ENCODE results near the gene MED4.

GRCh38 chr13:48040049-48040448 lies 54.9 kb downstream of the MED4 start:
- no peak for TF ChIP-seq CTCF (IDR thresholded peaks at IDR 0.05; ENCODE audit: low read length)
- no peak for TF ChIP-seq EZH2 (optimal IDR thresholded peaks at IDR 0.05; ENCODE audit: low read depth, low read length)

All from MM.1S (cell line).